ENCODE measurements around the gene FGD6. TPM values are rescaled to one million over a fixed set of nuclear protein-coding genes. Genes with fewer than 3 reads are reported as not detected.

The FGD6 gene
- total and polyA plus RNA-seq, 2 experiments from 2014 or later, result 12.9 to 32.4 TPM

GRCh38 chr12:95083938-95084337, 133.3 kb downstream of the FGD6 start:
- H3K4me1 Mint-ChIP-seq, result no peaks in the 10 kb centered on the region
- 0 out of 2 replicates have a peak, but pooled peaks cover 7% of the 10 kb centered on the region for H3K36me3 ChIP-seq (ENCODE audit: insufficient read depth)
- H3K4me3 ChIP-seq, result no peak overlapping the region
- no peak overlapping the region for H3K4me3 Mint-ChIP-seq
- H3K27me3 Mint-ChIP-seq (ENCODE audit: insufficient read depth, low read depth, poor library complexity), result no peaks in the 10 kb centered on the region
- DNase-seq (ENCODE audit: low spot score) (peak; percentile 30), ATAC-seq (no peak)
- H3K79me2 ChIP-seq (replicated peaks; ENCODE audit: insufficient read depth), result no peaks in the 10 kb centered on the region
- TF ChIP-seq ZNF462 (CRISPR knock-in tag; IDR thresholded peaks at IDR 0.05), result no peak
- no peak for TF ChIP-seq ETS1 (IDR thresholded peaks at IDR 0.05)
- no peak for TF ChIP-seq ZNF114 (CRISPR knock-in tag; IDR thresholded peaks at IDR 0.05)
- no peak for TF ChIP-seq POLR2AphosphoS5 (IDR thresholded peaks at IDR 0.05; ENCODE audit: low read depth)
- TF ChIP-seq STAT1 (IDR thresholded peaks at IDR 0.05; ENCODE audit: unreplicated experiment), result no peak
- no peak for TF ChIP-seq EZH2phosphoT487 (IDR thresholded peaks at IDR 0.05; ENCODE audit: unreplicated experiment)
- no peak for TF ChIP-seq ZNF331 (CRISPR knock-in tag; IDR thresholded peaks at IDR 0.05; ENCODE audit: low read depth)
- TF ChIP-seq CTCF (conservative IDR thresholded peaks at IDR 0.05; ENCODE audit: low read depth in 2 of 2), result no peak
- no peak for TF ChIP-seq JUNB (IDR thresholded peaks at IDR 0.05; ENCODE audit: unreplicated experiment)
- no peak for TF ChIP-seq REST (IDR thresholded peaks at IDR 0.05; ENCODE audit: unreplicated experiment)
- TF ChIP-seq CREB1 (CRISPR knock-in tag; IDR thresholded peaks at IDR 0.05; ENCODE audit: low read depth), result no peak
- no peak for TF ChIP-seq EZH2 (IDR thresholded peaks at IDR 0.05; ENCODE audit: low read depth, unreplicated experiment)
- TF ChIP-seq NANOG (IDR thresholded peaks at IDR 0.05; ENCODE audit: borderline replicate concordance), result no peak
- 0 out of 2 replicates have a peak overlapping the region, but pooled peaks have one; percentile 13 for H3K27ac Mint-ChIP-seq
- no peaks in the 10 kb centered on the region for H3K27me3 ChIP-seq (ENCODE audit: insufficient read depth)
- no peak overlapping the region for H2AFZ ChIP-seq
- no peak overlapping the region for H3K4me2 ChIP-seq
- no peaks in the 10 kb centered on the region for H3K4me1 ChIP-seq (ENCODE audit: insufficient read depth)
- H3K9me3 Mint-ChIP-seq, result no peaks in the 10 kb centered on the region
- H3K9me2 ChIP-seq (ENCODE audit: insufficient read depth), result no peaks in the 10 kb centered on the region
- H3F3A ChIP-seq (replicated peaks; ENCODE audit: low read depth), result no peaks in the 10 kb centered on the region
- 0 out of 2 replicates have a peak overlapping the region, but pooled peaks have one; percentile 0 for H3K27ac ChIP-seq (ENCODE audit: low read depth)
- peaks cover 23% of the 10 kb centered on the region; the same call in 2 of the 3 replicates for H3K36me3 Mint-ChIP-seq (ENCODE audit: low read depth)
- H4K20me1 ChIP-seq (replicated peaks; ENCODE audit: insufficient read depth), result peaks cover 3% of the 10 kb centered on the region; the same call in 1 of the 2 replicates
